ENCODE results near the gene POU6F2. TPM values are rescaled to one million over a fixed set of nuclear protein-coding genes. Genes with fewer than 3 reads are reported as not detected.

POU6F2 gene
- total RNA-seq, 6 experiments from 2014 or later, result 0.12 to 2.1 (median 0.64) TPM; not detected in 2

- 72% methylated on average over 3 of the region's 3 CpGs for WGBS (ENCODE audit: insufficient coverage, low coverage, low lambda C conversion rate, missing lambda C conversion rate)
- Histone ChIP-seq H3K9me3 (no peaks in the 10 kb centered on the region), H3K4me3 (no peak overlapping the region), H3K36me3 (no peaks in the 10 kb centered on the region), H3K4me1 (no peaks in the 10 kb centered on the region), H3K27ac (no peak overlapping the region), H3K27me3 (no peaks in the 10 kb centered on the region)
- DNase-seq (no peak), ATAC-seq (no peak)
- TF ChIP-seq POLR2A (IDR thresholded peaks at IDR 0.05) (no peak), CTCF (IDR thresholded peaks at IDR 0.05) (no peak)
- intact Hi-C loops (cut with DNase I), result no loop called here
Observed at GRCh38 chr7:38934051-38934450, 43.7 kb upstream of the POU6F2 start.

GRCh38 chr7:38934536-38934935 is 43.2 kb upstream of the POU6F2 start:
- 87% methylated on average over 5 of the region's 10 CpGs for WGBS (ENCODE audit: insufficient coverage, low coverage, low lambda C conversion rate, missing lambda C conversion rate)
- H3K9me3 ChIP-seq, result no peaks in the 10 kb centered on the region
- no peak overlapping the region for H3K4me3 ChIP-seq
- no peak for ATAC-seq
- intact Hi-C loops (cut with DNase I), result no loop called here
- H3K4me1 ChIP-seq, result no peaks in the 10 kb centered on the region
- TF ChIP-seq CTCF (IDR thresholded peaks at IDR 0.05) (no peak), POLR2A (IDR thresholded peaks at IDR 0.05) (no peak)
- H3K27me3 ChIP-seq, result no peaks in the 10 kb centered on the region
- no peaks in the 10 kb centered on the region for H3K36me3 ChIP-seq
- no peak overlapping the region for H3K27ac ChIP-seq
- no peak for DNase-seq

GRCh38 chr7:38936641-38937040 is 41.1 kb upstream of the POU6F2 start:
- Histone ChIP-seq H3K27ac (no peak overlapping the region), H3K4me1 (no peaks in the 10 kb centered on the region), H3K9me3 (no peaks in the 10 kb centered on the region), H3K4me3 (no peak overlapping the region), H3K27me3 (no peaks in the 10 kb centered on the region), H3K36me3 (no peaks in the 10 kb centered on the region)
- TF ChIP-seq POLR2A (IDR thresholded peaks at IDR 0.05) (no peak), CTCF (IDR thresholded peaks at IDR 0.05) (no peak)
- ATAC-seq (no peak), DNase-seq (no peak)
- 70% methylated on average over 1 of the region's 1 CpG for WGBS (ENCODE audit: insufficient coverage, low coverage, low lambda C conversion rate, missing lambda C conversion rate)
- intact Hi-C loops (cut with DNase I), result no loop called here

GRCh38 chr7:38938001-38938485 is 39.7 kb upstream of the POU6F2 start:
- TF ChIP-seq CTCF (IDR thresholded peaks at IDR 0.05) (no peak), POLR2A (IDR thresholded peaks at IDR 0.05) (no peak)
- ATAC-seq (no peak), DNase-seq (no peak)
- H3K27me3 ChIP-seq, result no peaks in the 10 kb centered on the region
- WGBS (ENCODE audit: insufficient coverage, low coverage, low lambda C conversion rate, missing lambda C conversion rate), result 64% methylated on average over 1 of the region's 1 CpG
- no peaks in the 10 kb centered on the region for H3K9me3 ChIP-seq
- no peak overlapping the region for H3K27ac ChIP-seq
- no peaks in the 10 kb centered on the region for H3K36me3 ChIP-seq
- intact Hi-C loops (cut with DNase I), result no loop called here
- H3K4me1 ChIP-seq, result no peaks in the 10 kb centered on the region
- no peak overlapping the region for H3K4me3 ChIP-seq

GRCh38 chr7:38938589-38938988 is 39.1 kb upstream of the POU6F2 start:
- Histone ChIP-seq H3K27ac (no peak overlapping the region), H3K4me1 (no peaks in the 10 kb centered on the region), H3K9me3 (no peaks in the 10 kb centered on the region), H3K27me3 (no peaks in the 10 kb centered on the region), H3K4me3 (no peak overlapping the region), H3K36me3 (no peaks in the 10 kb centered on the region)
- TF ChIP-seq CTCF (IDR thresholded peaks at IDR 0.05), result no peak
- DNase-seq (no peak), ATAC-seq (no peak)
- 80% methylated on average over 2 of the region's 4 CpGs for WGBS (ENCODE audit: insufficient coverage, low coverage, low lambda C conversion rate, missing lambda C conversion rate)
- intact Hi-C loops (cut with DNase I), result no loop called here

Data from right lobe of liver (tissue), 6 donors.